ENCODE results near the gene COL4A6.
A peak's percentile ranks its signal among the peaks of the same experiment; 100 is the strongest.

GRCh38 chrX:108186811-108187210 lies 251.4 kb downstream of the COL4A6 start:
- TF ChIP-seq TCF7L2 (IDR thresholded peaks at IDR 0.05; ENCODE audit: borderline replicate concordance, extremely low read depth, insufficient read depth, insufficient read length), result peak; percentile 72
- TF ChIP-seq CTCF (IDR thresholded peaks at IDR 0.05 in 2 of 3, conservative IDR thresholded peaks at IDR 0.05 in 1 of 3; ENCODE audit: borderline replicate concordance in 1 of 3, insufficient read depth in 1 of 3, low read depth in 2 of 3, low read length in 2 of 3), result no peak
- TF ChIP-seq ELF1 (IDR thresholded peaks at IDR 0.05; ENCODE audit: borderline replicate concordance, low read depth), result no peak
- no peak for TF ChIP-seq EGR1 (IDR thresholded peaks at IDR 0.05; ENCODE audit: low read depth)
- no peak for TF ChIP-seq SIN3A (IDR thresholded peaks at IDR 0.05; ENCODE audit: low read depth)
- no peak for TF ChIP-seq EZH2 (IDR thresholded peaks at IDR 0.05)
- TF ChIP-seq MAX (IDR thresholded peaks at IDR 0.05), result no peak
